ENCODE data around the gene LYRM4.

The LYRM4 gene

DNA sequence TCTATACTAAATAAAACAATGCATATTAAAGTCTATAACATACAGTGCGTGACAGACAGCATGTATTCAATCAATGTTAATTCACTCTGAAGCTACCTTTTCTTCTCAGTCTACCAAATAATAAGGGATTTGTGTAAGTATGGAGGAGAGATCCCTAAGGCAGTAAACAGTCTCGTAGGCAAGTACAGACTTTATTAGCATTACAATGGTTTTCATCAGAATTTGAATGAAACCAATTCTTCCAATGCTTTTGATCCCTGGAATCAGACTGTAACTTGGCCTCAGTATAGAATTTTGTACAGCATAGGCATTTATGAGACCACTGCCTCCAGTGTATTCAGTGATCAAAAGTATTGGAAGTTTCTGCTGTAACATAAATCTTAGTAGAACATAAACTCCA lies 19.5 kb downstream of the LYRM4 start:
- no peak for DNase-seq

DNA sequence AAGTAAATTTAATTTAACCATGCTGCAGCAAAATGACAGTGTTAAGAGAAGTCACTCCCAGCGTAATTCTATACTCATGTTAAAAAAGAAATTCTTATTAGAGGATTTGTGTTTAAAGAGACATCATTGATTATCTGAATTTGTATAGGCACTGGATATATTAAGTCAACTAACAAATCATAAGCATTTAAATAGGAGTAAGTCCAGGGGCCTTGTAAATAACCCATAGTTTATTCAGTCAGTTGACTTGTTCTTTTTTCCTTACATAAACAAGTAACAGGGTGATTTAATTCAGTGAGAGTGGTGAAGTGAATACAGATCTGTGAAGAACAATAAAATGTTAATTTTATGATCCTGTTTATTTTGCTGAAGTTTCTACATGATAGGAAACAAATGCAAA lies 22.4 kb downstream of the LYRM4 start:
- DNase-seq = no peak

DNA sequence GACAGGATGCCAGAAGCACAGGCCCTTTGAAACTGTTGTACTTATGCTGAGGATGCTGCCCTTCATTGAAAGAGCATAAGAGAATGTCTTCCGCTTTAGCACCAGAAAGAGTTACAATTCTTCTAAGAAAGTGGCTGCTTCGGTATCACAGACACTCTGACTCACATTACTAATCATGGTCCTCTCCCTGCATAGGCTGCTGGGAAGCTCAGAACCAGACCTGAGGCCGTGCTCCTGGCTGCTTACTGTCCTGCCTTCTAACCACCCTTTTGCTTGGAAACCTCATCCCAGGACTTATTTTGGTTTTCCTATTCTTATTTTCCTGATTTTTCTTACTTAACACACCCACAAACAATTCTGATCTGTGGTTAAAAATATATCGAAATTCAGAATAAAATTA lies 22.9 kb downstream of the LYRM4 start:
- no peak for DNase-seq

DNA sequence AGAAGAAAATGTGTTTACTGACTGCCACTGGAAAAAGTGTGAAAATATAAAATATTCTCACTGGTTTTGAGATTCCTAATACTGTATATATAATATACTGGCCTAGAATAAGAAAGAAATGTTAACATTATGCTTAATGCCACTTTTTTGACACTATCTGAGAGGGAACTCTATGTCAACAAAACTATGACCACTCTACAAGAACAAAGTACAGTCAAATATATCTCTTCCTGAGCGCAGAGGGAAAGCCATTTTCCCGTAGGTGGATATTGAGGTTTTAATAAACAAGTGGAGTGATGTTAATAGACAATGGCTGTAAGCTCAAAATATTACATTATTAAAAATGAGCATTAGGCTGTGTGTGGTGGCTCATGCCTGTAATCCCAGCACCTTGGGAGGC lies 24.9 kb downstream of the LYRM4 start:
- DNase-seq = no peak

DNA sequence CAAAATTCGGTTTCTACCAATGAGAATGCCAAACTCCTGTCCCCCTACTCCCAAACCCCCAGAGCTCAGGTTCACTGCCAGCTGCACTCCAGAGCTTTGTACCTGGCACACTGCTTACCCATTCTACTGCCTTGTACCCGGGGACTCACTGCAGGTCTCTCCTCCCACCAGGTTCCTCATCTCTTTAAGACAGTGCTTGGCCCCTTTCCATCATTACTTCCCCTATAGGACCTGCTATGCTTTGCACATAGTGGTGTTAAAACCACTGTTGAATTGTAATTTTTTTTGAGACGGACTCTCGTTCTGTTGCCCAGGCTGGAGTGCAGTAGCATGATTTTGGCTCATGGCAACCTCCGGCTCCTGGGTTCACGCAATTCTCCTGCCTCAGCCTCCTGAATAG lies 25.9 kb downstream of the LYRM4 start:
- DNase-seq = peak; percentile 55

DNA sequence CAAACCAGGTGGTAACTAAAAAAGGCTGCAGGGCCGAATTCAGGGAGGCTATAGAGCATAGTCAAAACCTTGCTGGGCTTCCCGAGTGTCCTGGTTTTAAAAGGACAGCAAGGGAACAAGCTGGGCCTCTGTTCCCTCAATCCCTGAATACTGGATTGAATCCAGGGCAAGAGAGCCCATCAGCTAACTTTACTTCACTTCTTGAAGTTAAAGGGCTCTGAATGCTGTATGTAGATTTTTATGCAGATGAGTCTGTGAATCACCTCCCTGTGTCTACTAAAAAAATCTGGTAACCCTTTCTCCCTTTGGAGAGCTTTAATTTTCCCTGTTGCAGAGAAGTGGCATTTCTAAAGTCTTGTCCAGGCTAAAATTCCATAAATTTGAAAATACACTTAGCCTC lies 29.5 kb downstream of the LYRM4 start:
- DNase-seq = no peak

DNA sequence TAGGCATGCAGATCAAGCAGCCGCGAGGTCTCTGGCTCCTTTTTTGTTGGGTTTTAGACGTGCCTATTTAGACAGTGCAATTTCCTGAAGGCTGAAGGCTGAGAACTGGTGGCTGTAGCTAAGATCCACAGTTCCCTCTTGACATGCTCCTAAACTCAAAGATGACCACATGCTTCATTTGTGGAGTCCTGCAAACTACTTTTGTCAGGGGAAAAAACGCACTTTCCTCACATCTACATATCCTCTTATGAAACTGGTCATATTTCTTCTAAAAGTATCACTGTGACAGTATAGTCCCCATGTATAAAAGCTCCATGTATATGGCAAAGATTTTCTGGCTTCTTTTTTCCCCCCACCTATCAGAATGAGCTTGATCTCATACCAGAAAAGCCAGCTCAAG lies 30.7 kb downstream of the LYRM4 start:
- DNase-seq = peak in 1 of 2 donors; percentile 22

DNA sequence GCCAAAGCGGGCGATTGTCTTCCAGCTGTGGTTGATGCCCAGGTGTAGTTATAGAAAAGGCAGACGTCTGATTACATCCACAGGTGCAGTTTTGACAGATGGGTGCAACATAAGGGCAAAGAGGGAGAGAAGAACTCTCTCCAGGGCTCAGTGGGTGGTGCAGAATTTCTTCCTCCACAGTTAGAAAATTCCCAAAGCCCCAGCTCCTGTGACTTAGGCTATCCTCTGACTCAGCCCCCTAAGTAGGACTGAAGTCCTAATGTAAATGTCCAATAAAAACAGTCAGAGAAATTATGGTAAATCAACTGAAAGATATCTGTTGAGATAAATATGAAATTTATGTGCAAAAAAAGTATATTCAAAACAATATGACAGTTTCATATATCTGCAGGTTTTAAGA lies 31.4 kb downstream of the LYRM4 start:
- no peak for DNase-seq

DNA sequence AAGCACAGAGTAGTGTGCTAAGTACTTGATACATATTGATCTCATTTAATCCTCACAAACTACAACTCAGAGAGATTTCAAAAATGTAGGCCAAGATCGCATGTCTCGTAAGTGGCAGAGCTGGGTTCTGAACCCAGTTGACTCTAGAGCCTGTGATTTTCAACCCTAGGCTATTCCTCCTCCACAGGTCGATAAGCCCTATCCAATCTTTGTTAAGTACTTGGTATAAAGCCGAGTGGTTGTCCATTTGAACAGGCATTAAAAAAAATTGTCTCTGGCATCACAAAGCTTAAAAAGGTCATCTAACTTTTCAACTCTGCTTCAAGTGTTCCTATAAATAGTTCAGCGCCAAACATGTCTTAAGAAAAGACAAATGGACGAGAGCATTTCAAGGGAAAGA lies 37.4 kb downstream of the LYRM4 start:
- no peak for DNase-seq

DNA sequence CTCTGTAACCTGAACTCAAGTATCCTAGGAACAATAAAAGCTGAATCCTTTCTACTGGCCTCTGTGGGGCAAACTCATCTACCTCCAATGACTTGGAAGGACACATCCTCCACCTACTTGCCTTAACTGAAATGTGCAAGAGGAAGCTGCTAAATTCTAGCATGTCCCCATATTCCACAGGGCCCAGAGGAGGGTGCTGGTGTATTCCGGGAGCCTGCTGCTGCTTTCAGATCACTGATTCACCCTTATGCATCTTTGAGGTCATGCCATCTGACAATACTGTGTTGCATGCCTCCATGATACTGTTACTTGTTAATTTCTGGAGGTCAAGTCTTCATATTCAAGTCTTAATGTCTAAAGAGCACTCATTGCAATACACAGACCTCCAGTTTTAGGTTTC lies 40.3 kb downstream of the LYRM4 start:
- no peak for DNase-seq

DNA sequence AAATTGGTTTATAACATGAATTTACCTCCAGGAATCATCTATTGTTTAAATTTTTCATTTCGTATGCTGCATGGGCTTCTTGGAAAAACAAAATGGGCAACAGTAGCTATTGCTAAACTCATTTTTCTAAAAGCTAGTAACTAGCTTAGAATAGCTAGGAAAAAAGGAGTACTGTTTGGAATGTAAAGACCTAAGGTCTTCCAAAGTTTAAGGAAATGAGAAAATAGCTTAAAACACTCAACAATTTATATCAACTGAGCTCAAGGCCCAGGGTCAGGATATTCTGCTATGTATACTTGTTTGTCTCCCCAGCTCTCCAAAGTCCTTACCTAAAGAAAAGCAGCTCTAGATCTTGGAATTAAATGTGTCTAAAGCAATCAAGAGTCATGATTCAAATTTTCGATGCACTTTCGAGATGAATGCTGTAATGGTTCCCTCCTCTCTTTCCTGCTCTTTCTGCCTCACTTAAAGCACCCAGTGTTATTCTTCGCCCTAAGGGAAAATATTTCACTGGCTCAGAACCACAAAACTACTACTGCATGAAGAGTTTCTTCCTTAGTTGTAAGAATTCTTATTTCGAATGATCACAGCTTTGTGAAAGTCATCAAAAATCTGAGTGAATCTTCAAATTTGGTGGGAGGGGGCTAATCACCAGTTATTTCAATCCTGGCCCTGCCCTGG lies 41.6 kb downstream of the LYRM4 start:
- no peak for DNase-seq

DNA sequence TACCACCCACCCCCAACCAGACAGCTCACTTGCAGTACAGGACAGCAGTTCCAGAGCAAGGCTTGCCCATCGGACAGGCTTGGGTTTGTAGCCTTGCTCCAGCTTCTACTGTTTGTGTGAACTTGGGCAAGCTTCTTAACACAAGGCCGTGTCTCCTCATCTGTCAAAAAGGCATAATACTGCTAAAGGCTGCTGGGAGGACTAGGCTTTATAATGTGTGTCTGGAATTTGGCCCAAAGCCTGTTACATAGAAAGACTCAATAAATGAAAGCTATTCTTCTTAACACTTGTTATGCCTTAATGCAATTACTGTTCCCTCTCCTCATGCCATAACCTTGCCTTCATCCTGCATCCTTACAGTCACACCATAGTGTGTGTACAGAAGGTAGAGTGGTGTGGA lies 43.4 kb downstream of the LYRM4 start:
- DNase-seq = no peak

DNA sequence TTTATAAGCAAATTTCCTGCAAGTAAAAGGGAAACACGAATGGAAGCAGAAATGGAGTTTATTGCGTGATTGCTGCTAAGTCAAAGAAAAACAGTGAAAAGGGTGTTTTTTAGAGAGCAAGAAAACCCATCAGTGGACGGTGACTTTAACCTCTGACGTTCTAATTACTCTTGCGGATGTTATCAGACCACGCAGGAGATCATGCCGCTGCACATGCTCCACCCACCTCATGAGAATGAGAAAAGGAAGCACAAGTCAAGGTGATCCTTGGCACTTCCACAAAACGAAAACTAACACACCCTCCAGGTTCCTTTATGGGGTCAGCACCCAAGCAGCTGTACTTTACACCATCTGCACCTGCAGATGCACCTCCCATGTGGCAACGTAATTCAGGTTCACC lies 45.0 kb downstream of the LYRM4 start:
- DNase-seq = no peak

DNA sequence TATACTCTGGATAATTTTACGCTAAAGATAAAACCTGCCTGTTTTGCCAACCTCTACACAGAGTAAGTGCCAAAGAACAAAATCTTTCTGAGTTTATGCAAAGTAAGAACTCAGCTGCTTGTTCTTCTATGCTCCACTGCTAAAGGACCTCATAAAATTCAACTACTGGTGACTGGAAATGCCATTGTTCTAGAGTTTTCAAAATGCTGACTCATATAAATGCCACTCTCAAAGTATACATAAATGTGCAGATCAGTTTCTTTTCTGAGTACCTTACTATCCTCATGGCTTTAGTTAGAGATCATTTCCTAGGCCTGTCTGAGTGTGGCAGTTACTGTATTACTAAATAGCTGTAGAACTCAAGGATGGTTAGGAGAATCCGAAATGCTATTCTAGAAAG lies 45.6 kb downstream of the LYRM4 start:
- DNase-seq = no peak

DNA sequence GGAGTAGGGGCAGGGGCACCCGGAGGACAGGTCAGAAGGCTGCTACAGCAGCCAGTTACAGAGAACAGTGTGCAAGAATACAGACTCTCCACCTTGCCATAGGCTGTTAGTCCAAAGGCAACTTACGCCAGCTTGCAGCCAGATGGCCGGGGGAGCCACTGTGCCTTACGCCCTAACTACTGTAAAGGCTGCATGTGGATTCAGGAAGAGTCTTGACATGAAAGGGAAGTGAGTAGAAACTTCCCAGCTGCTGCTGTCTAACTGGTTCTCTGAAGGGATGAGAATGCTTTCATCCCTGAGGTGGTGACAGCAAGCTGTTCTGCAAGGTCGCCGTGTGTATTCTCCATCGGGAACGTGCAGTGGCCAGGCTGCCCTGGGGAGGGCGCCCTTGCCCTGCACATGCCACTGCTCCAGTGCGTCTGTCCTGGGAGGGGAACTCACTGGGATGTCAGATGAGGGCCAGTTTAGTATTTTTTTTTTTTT lies 46.1 kb downstream of the LYRM4 start:
- DNase-seq = peak; percentile 25 to 36

DNA sequence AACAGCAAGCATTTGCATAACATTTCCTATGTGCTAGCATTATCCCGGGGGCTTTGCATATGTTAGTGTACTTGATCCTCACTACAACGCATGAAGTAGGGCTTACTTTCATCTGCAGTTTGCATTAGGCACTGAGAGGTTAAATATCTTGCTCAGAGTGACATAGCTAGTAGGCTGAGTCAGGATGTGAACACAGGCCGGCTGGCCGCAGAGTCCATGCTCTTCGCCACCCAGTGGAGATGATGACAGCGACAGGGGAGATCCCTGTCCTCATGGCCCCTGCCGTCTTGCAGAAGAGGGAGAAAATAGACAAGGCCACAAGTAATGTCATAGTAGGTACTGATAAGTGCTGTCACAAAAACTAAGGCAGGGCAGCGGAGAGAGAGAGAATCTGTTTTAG lies 46.9 kb downstream of the LYRM4 start:
- DNase-seq = no peak

DNA sequence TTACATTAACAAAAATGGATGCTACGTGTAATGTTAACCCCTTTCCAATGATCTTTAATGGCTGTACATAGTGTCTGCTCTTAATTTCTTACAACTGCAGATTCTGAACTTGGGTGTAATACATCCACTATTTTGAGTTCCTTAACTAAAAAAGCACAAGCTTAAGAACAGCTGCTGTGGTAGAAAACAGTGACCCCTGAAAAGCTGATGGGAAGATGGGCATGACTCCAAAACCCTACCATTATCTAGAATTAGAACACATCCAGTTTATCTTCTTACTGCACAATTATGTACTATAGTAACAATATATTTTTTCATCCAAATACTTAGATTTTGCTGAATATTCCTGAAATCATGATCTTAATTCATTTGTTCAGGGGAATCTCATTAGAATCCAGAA lies 49.3 kb downstream of the LYRM4 start:
- DNase-seq = no peak

DNA sequence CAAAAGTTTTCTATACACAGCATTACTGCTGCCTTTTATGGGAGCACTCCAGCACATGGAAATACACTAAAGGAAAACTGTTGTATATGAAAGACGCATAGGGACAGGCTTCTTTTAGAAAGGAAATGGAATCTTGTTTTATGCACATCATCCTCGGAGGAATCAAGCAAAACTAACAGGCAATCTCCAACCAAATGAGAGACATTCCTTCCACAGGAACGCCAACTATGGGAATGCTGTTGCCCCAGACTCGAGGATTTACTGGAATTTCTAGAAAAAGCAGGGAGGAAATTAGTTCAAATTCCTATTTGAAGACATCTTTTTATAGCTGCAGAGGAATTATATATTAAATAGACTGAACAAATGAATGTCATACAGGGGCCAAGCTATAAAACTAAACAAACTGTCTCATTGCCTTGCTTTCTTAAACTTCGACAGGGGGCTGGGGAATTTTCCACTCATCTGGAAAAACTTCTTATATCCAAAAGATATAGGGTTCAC lies 52.2 kb downstream of the LYRM4 start:
- DNase-seq = no peak

DNA sequence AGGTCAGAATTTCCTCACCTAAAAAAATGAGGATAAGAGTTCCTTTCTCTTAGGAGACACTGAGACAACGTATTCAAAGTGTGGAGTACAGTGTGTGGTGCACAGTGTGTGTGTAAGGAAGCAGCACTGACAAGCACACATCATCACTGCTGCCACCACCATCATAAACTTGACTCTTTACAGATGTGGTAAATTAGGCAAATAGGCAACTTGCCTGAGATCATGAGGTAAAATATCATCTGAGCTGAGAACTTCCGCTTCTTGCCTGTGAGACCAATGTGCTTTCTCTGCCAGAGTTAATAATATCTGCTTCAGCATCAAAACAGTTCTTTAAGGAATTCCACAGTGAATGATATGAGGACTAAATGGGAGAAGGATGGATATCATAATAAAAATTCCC lies 52.7 kb downstream of the LYRM4 start:
- DNase-seq = no peak

DNA sequence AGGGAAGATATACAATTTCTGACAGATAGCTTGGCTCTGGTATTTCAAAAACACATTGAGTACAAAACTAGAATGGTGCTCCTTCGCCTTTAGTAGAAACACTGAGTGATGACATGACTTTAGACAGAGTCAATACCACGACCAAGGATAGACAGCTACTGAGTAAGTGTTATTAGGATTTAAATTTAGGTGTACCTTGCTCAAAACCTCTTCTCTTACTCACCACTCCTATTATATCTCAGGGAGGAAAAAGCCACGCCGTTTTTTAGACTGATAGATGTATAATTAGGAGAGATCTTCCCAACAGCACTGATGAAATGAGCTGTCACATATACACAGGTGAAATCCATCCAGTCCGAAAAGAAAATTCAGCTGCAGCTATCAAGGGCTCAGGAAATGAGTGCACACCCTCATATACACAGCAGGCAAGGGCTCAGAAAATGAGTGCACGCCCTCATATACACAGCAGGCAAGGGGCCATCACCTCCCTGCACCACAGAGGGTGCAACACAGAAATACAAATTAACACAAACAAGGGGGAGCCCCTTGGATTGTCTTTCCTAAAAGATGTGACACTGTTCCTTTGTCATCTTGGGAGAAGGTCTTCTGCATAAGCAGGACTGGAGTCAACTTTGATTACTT lies 53.7 kb downstream of the LYRM4 start:
- DNase-seq = no peak

DNA sequence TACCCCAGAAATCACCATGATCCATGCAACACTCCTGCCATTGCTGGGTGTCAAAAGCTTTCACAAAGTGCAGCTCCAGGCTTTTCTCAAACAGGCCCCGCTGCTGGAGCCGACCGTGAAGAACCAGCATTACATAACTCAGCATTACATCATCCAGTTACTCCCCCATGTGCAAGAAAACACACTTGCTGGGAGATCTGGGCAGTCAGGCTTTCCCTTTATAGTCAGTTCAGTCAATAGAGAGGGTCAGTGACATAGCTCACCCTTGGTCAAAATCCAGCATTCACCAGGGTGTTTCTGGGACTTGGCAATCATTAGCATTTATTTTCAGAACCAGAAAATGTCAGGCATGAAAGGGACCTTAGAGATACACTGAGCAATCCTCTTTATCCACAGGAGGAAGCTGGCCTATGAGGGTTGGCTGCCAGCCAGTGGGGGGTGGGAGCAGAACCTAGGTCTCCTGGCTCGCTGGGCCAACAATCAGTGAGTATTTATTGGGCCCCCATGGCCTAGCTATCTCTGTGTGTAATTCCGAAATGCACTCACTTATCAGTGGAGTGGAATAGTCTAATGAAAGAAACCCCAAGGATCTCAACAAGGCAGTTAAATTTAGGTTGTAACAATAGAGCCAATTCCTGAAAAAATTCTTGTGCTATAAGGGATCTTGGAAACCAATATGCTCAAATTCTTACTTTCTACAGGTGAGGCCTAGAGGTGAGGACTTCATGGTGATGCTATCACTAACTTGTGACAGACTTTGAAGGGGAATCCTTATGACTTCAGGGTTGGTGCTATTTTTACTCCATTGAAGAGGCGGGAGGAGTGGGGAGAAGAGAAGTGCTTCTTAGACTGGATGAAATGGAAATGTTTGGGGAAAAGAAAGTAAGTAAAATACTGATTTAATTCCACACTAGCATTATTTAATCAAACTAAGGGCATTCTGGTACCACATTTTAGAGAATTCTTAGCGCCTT lies 54.6 kb downstream of the LYRM4 start:
- peak; percentile 76 to 80 for DNase-seq

DNA sequence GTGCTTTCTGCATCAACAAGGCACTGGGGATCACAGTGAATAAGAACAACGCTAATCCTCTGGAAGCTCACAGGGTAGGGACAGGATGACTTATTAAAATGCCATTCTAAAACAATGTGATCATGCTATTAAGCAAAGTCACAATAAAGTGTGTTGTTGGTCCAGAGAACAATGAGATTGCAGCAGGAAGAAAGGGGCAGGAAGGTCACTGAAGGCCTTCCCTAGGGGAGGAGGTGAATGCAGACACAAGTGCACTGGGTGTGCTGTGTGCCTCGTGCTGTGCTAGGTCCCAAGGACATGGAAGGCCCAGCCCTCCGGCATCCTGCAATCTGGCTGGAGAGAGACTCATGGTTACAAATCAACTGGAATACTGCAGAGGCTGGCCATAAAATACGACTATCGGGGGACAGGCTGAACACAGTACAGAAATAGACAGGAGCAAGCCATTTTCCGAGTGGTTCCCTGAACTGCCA lies 55.7 kb downstream of the LYRM4 start:
- no peak for DNase-seq

DNA sequence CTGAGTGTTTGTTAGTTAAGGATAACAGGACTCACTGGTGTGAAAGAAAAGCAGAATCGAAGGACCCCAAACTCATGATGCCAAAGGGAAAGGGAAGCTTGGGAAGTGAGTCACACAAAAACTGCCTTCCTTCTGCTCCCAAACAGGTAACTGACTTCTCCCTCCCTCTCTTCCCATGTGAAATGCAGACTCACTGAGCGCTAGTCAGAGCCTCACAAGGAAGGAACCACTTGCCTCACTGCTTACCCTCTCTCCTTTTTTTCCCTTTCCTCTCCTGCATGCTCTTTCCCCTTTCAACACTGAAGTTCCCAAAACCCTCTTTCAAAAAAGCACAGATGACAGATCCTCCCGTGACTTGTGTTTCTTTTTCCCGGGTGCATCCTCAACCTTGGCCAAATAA lies 56.4 kb downstream of the LYRM4 start:
- peak; percentile 11 to 21 for DNase-seq

All from inflammatory macrophage (primary cell).